Raji (cell line): ENCODE results near the gene PGF.

Experiments
- POLR2A ChIP-seq: IDR thresholded peaks from 2 replicates; pipeline ENCODE4 v1.6.1; 2011; ENCODE audit warnings: low read depth, low read length, control low read depth; ENCODE audit not compliant: insufficient read depth

PGF gene

GRCh38 chr14:74922752-74923401 lies 32.5 kb downstream of the PGF start, which contains the start of gene RPS6KL1:
Gene RPS6KL1 (minus strand): TSS chr14:74923260. CDS start chr14:74921541, 1,719 bp downstream.
- TF ChIP-seq POLR2A = peak; percentile 53

GRCh38 chr14:74921987-74922751 lies 33.2 kb downstream of the PGF start:
- TF ChIP-seq POLR2A = no peak

- TF ChIP-seq POLR2A = no peak
These were observed 34.3 kb downstream of the PGF start for GRCh38 chr14:74921053-74921620.

GRCh38 chr14:74920281-74920680 lies 35.1 kb downstream of the PGF start:
- TF ChIP-seq POLR2A = no peak

GRCh38 chr14:74919421-74920165 lies 35.8 kb downstream of the PGF start:
- TF ChIP-seq POLR2A = no peak

GRCh38 chr14:74918380-74918779 lies 37.0 kb downstream of the PGF start:
- TF ChIP-seq POLR2A = no peak

GRCh38 chr14:74917646-74918081 lies 37.7 kb downstream of the PGF start:
- TF ChIP-seq POLR2A = no peak

GRCh38 chr14:74917178-74917543 lies 38.2 kb downstream of the PGF start:
- no peak for TF ChIP-seq POLR2A

GRCh38 chr14:74915826-74916225 lies 39.6 kb downstream of the PGF start:
- TF ChIP-seq POLR2A = no peak

GRCh38 chr14:74915426-74915825 lies 40.0 kb downstream of the PGF start:
- TF ChIP-seq POLR2A = no peak

- TF ChIP-seq POLR2A = no peak
These were observed 41.3 kb downstream of the PGF start for GRCh38 chr14:74913986-74914573.

GRCh38 chr14:74913393-74913910 lies 41.9 kb downstream of the PGF start:
- TF ChIP-seq POLR2A = no peak

GRCh38 chr14:74912801-74913200 lies 42.6 kb downstream of the PGF start:
- no peak for TF ChIP-seq POLR2A

GRCh38 chr14:74912111-74912510 lies 43.3 kb downstream of the PGF start:
- TF ChIP-seq POLR2A = no peak

GRCh38 chr14:74911704-74912103 lies 43.7 kb downstream of the PGF start:
- no peak for TF ChIP-seq POLR2A

GRCh38 chr14:74911221-74911620 lies 44.2 kb downstream of the PGF start:
- no peak for TF ChIP-seq POLR2A

- TF ChIP-seq POLR2A = no peak
These were observed 44.8 kb downstream of the PGF start for GRCh38 chr14:74910556-74910955.
